Spleen (tissue), 7 donors: ENCODE results near the gene DNAJC30.

ENCODE experiments used
- POLR2A ChIP-seq, 3 donors: fragments of 450-650 bp; IDR thresholded peaks; one replicate each; pipeline ENCODE4 v1.5.1; 2017; ENCODE audit warnings: antibody characterized with exemption in 3 of 3, mild to moderate bottlenecking in 1 of 3
- POLR2AphosphoS5 ChIP-seq, 3 donors: sonication (generic); formaldehyde crosslinking; IDR thresholded peaks; one replicate each; pipeline ENCODE4 v1.5.1; 2017; ENCODE audit warnings: antibody characterized with exemption in 3 of 3
- TF ChIP-seq, protein P1 (sequence below), 11 experiments: fragments of 200-600 bp in 7 of 11; fragments of 450-650 bp in 4 of 11; sonication (generic) in 4 of 11; IDR thresholded peaks in 8 of 11; conservative IDR thresholded peaks in 3 of 11; 1 replicate in 7 of 11; 2 replicates in 4 of 11; pipeline versions ENCODE4 v1.4.0 to v1.8.0; 2016 to 2021; ENCODE audit warnings: antibody characterized with exemption in 11 of 11, inconsistent platforms in 4 of 11, mild to moderate bottlenecking in 1 of 11
- donor health status: DM: no; HTN: no; CAD: no; lungs with moderate emphysema.
- donor health status: DM: no; HTN: no; CAD: no.
- donor health status: DM: no; HTN: no; CAD: no.

DNA sequence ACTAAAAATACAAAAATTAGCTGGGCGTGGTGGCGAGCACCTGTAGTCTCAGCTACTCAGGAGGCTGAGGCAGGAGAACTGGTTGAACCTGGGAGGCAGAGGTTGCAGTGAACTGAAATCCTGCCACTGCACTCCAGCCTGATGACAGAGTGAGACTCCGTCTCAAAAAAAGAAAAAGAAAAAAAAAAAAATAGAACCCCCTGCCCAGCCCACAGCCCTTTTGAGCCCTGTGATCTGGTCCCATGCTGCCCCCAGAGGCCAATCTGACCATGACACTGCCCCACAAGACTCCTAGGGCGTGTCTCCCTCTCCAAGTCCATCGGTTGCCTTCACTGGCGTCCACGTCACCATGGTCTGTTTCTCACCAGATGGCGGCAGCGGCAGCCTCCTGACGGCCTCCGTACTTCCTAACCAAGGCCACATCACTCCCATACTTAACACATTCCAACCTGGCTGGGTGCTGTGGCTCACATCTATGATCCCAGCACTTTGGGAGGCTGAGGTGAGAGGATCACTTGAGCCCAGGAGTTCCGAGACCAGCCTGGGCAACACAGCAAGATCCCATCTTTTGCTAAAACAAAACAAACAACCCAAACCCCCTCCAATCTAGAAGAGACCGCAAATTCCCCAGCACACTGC is 18.2 kb upstream of the DNAJC30 start:
- TF ChIP-seq, protein P1, sequence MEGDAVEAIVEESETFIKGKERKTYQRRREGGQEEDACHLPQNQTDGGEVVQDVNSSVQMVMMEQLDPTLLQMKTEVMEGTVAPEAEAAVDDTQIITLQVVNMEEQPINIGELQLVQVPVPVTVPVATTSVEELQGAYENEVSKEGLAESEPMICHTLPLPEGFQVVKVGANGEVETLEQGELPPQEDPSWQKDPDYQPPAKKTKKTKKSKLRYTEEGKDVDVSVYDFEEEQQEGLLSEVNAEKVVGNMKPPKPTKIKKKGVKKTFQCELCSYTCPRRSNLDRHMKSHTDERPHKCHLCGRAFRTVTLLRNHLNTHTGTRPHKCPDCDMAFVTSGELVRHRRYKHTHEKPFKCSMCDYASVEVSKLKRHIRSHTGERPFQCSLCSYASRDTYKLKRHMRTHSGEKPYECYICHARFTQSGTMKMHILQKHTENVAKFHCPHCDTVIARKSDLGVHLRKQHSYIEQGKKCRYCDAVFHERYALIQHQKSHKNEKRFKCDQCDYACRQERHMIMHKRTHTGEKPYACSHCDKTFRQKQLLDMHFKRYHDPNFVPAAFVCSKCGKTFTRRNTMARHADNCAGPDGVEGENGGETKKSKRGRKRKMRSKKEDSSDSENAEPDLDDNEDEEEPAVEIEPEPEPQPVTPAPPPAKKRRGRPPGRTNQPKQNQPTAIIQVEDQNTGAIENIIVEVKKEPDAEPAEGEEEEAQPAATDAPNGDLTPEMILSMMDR (IDR thresholded peaks at IDR 0.05 in 8 of 11, conservative IDR thresholded peaks at IDR 0.05 in 3 of 11), result peak in 9 of 11 experiments; percentile 15 to 70 (median 50)
- TF ChIP-seq POLR2A (IDR thresholded peaks at IDR 0.05) (no peak), POLR2AphosphoS5 (IDR thresholded peaks at IDR 0.05) (no peak)
